GM12873 (cell line): Measurements from ENCODE around the gene DNAAF8.

Experiments
- CTCF ChIP-seq: IDR thresholded peaks from 2 replicates; pipeline ENCODE4 v1.5.1; 2012; ENCODE audit warnings: low read depth, mild to moderate bottlenecking, moderate library complexity, low read length, control low read depth; ENCODE audit not compliant: insufficient read depth; ENCODE audit errors: missing control alignments

DNAAF8 gene

GRCh38 chr16:4693296-4693955 lies 40.9 kb upstream of the DNAAF8 start, which contains the start of gene NUDT16L1:
NUDT16L1 (plus strand) TSS chr16:4693562; CDS start chr16:4693727, 165 bp downstream.
- no peak for TF ChIP-seq CTCF

- TF ChIP-seq CTCF: no peak
Measured at GRCh38 chr16:4693956-4694641, 40.2 kb upstream of the DNAAF8 start.

- no peak for TF ChIP-seq CTCF
Measured at GRCh38 chr16:4694642-4695451, 39.5 kb upstream of the DNAAF8 start.

GRCh38 chr16:4695473-4696171 lies 38.7 kb upstream of the DNAAF8 start:
- TF ChIP-seq CTCF: no peak

- TF ChIP-seq CTCF: no peak
Measured at GRCh38 chr16:4696172-4696904, 38.0 kb upstream of the DNAAF8 start.

GRCh38 chr16:4696905-4697847 lies 37.2 kb upstream of the DNAAF8 start:
- no peak for TF ChIP-seq CTCF
